Measurements from ENCODE around the gene KIAA1755.

KIAA1755 gene

GRCh38 chr20:38260378-38261053 is at the start of gene KIAA1755:
KIAA1755 (minus strand) TSS chr20:38260735; CDS start chr20:38260500, 235 bp downstream.
- DNase-seq = no peak

DNA sequence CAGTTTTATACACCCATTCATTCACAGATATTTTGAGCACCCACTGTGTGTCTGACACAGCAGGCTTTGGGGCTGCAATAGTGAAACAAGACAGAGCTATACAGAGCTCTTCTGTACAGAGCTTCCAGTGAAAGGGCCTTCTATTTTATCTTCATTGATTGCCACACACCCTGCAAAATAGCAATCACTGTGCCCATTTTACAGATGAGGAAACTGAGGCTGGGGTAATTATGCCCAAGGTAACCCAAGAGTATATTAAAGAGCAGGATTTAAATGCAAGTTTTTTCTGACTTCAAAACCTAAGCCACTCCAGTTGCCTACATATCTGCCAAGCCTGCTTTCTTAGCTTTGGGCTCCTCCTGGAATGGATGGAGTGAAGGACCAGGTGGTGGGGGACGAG is 47.9 kb upstream of the KIAA1755 start:
- DNase-seq = no peak

GRCh38 chr20:38308047-38308438 is 47.5 kb upstream of the KIAA1755 start:
- DNase-seq = no peak

DNA sequence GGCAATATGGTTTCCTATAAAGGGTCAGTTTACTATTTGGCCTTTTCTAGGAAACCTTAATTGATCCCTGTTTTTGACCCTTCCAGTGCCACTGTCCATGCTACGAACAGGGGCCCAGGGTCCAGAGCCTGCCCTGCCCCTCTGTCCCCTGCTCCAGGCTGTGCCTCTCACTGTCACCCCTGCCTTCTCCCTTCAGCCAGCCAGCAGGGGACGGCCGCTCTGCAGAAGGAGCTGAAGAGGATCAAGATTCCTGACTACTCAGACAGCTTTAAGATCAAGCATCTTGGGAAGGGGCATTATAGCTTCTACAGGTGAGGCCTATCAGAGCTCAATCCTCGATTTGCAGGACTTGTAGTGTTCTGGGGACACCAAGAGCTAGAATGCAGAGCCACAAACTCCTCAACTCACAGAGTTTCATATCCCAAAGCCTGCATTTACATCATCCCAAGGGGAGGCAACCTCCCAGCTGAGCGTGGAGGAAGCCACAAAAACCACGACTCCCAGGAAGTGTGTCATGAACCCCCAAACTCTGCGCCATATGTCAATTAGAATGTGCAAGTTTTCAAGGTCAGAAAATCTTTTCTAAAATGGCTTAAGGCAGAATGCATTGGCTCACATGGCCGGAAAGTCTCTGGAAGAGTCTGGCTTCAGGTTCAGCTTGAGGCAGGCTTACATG is 47.0 kb upstream of the KIAA1755 start:
- DNase-seq = no peak

DNA sequence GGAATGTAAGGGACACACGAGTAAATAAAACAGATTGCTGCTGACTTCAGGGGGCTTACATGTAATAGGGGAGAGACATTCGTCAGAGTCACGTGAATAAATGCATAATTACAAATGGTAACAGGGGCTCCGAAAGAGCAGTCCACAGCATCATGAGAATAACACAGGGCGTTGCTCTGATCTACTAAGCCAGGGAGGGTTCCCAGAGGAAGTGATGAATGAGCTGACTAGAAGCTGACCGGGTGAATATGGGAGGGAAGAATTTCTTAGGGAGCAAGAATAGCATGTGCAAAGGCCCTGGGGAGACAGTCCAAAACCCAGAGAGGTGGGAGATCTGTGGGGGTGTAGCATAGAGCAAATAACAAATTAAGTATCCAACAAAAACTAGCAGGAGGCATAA is 45.8 kb upstream of the KIAA1755 start:
- DNase-seq = no peak

DNA sequence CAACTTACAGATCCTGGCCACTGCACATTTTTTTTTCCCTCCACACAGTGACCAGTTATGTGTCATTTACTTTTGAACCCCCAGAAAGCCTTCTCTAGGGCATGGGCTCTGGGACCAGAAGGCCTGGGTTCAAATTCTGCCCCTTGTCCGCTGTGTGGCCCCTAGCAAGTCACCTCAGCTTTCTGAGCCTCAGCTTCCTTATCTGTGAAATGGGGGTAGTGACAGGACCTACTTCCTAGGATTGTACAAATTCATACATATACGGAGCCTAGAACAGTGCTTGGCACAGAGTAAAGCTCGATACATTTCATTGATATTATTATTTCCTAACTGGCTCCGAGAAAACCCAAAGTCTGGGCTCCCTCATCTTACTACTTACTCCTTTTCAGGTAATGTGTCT is 45.0 kb upstream of the KIAA1755 start:
- no peak for DNase-seq

GRCh38 chr20:38304845-38305447 is 44.4 kb upstream of the KIAA1755 start:
- DNase-seq = no peak

DNA sequence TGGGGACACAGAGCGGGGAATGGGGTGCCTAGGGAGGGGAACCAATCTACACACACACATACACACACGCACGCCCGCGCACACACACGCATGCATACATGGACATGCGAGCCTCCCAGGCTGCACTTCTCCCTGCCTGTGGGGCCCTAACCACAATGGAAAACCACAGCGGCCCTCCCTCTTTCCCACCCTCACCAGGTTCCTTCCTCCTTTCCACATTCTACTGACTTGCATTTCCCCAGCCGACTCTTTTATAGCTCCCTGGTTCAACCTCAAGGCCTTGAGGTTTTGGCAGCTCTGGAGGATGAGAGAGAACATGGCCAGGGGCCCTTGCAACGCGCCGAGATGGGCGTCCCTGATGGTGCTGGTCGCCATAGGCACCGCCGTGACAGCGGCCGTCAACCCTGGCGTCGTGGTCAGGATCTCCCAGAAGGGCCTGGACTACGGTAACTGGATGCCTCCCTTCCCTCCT is 43.4 kb upstream of the KIAA1755 start, which contains the start of gene BPI:
TSS of gene BPI (plus strand) at position 249 of the 472 bp plus-strand sequence. CDS start at position 317, 68 bp downstream.
- DNase-seq = no peak

GRCh38 chr20:38302786-38303185 is 42.3 kb upstream of the KIAA1755 start:
- DNase-seq = peak; percentile 5

DNA sequence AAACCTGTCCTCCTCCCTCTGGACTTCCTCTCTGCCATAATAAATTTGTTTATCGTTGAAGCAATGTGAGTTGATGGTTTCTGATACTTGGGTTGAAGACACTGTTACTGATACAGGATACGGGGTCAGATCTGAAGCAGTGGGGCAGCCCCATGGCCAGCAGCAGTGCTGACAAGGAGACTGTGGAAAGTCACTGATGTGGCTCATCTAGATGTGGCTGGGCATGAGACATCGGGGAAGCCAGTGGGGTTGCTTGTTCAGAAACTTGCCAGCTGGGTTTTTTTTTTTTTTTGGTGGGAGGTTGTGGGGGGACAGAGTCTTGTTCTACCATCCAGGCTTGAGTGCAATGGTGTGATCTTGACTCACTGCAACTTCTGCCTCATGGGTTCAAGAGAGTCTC is 40.8 kb upstream of the KIAA1755 start:
- no peak for DNase-seq

DNA sequence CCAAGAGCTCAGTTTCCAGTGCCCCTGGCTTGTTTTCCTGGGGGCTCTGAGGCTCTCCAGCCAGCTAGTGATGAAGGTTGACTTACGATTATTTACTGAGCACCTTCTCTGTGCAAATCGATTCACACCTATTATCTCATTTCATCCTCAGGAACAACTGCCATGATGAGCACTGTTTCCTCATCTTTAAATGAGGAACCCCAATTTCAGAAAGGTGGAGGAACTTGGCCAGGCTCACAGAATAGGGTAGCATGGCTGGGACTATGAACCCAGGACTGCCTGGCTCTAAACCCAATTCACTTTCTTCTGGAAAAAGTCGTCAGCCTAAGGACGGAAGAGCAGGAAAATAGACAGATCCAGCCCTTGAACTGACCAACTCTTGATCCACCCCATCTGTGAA is 39.9 kb upstream of the KIAA1755 start:
- DNase-seq = no peak

DNA sequence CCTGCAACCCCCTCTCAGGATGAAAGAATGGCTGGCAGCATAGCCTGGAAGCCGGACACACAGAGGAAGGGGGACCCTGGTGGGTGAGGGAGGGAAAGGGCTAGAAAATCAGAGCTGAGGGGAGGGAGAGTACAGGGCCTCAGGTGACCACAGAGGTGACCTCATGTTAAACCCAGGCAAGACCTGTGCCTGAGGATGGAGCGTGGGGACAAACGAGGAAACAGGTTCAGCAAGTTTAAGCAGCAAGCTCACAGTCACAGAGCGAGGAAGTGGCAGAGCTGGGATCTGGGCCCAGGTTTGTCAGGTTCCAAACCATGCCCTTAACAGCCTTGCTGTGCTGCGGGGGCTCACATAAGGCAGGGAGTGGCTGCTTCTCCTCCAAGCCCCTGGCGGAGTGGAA is 39.4 kb upstream of the KIAA1755 start:
- no peak for DNase-seq

DNA sequence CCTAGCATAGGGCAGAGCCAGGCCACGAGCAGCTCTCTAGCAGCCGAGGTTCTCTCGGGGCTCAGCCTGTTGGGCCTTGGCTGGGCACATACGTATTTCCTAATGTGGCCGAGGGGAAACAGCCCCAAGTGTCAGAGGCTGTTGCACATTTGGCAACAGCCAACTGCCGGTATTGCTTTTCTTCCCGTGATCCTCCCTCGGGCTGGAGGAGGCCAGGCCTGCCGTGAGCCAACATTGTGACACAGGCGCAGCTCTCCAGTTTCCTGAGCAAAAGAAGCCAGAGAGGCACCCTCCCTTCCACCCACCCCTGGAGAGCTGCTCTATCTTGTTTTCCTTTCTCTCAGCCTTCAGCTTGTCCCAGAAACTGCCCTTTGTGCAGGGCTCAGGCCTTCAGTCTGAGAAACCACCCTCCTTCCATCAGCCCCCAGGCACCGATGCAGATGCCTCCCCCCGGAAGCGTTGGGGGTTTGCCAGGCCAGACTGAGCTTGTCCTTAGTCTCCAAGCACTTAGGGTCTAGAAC is 38.3 kb upstream of the KIAA1755 start:
- no peak for DNase-seq

DNA sequence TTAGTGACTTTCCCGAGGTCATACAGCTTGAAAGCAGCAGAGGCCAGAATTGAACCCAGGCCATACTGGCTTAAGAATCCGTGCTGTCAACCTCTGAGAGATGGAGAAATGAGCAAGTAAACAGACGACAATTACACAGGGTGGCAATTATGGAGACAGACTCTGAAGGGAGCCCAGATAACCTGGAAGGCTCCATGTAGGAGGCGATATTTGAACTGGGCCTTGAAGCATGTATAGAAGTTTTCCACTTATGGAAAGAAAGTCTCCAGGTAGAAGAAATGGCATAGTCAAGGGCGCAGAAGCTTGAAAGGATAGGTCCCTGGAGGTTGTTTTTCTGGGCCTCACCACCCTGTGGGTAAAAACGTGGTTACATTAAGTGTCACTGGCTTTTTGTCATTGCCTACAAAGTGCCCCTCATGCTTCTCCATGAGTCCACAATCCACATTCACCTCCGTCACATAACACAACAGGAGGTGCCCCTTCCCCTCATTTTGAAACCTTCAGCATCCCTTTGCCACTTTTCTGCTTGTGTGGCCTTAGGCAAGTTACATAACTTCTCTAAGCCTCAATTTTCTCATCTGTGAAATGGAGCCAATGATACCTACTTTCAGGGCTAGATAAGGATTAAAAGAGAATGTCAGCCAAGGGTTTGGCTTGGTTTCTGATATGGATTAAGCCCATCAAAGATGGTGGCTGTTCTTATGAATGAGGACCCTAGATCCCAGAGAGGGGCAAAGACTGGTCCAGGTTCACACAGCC is 37.6 kb upstream of the KIAA1755 start:
- DNase-seq = no peak

DNA sequence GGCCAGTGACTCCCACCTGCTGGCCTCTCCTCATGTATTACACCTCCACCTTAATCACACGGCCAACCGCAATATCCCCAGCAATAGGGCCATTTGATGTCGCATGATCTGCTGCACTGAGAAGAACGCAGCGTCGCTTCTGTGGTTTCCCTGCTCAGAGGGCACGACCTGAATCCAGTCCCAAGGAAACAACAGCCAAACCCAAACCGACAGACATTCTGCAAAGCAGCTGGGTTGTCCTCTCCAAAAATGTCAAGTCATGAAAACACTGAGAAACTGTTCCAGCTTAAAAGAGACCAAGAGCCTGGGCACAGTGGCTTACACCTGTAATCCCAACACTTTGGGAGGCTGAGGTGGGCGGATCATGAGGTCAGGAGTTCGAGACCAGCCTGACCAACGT is 35.9 kb upstream of the KIAA1755 start:
- DNase-seq = no peak

GRCh38 chr20:38295811-38296210 is 35.3 kb upstream of the KIAA1755 start:
- no peak for DNase-seq

GRCh38 chr20:38294076-38294591 is 33.6 kb upstream of the KIAA1755 start:
- DNase-seq = no peak

- DNase-seq = no peak
These were observed 33.0 kb upstream of the KIAA1755 start for GRCh38 chr20:38293491-38294065.

DNA sequence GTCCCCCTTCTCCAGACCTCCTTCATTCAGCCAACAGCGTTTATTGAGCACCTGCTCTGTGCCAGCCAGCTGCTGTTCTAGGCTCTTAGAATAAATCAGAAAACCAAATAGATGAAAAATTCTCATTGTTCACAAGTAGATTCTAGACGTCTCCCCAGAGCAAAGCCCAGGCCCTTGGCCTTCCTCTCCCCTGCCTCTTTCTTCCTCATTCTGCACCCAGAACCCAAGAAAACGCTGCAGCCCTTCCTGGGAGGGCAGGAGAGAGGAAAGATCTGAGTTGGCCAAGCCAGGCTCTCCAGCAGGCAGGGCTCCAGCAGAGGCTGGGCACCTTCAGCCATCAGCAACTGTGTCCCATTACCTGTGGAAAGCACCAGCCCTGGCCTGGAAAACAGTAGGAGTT is 31.4 kb upstream of the KIAA1755 start:
- DNase-seq = no peak

DNA sequence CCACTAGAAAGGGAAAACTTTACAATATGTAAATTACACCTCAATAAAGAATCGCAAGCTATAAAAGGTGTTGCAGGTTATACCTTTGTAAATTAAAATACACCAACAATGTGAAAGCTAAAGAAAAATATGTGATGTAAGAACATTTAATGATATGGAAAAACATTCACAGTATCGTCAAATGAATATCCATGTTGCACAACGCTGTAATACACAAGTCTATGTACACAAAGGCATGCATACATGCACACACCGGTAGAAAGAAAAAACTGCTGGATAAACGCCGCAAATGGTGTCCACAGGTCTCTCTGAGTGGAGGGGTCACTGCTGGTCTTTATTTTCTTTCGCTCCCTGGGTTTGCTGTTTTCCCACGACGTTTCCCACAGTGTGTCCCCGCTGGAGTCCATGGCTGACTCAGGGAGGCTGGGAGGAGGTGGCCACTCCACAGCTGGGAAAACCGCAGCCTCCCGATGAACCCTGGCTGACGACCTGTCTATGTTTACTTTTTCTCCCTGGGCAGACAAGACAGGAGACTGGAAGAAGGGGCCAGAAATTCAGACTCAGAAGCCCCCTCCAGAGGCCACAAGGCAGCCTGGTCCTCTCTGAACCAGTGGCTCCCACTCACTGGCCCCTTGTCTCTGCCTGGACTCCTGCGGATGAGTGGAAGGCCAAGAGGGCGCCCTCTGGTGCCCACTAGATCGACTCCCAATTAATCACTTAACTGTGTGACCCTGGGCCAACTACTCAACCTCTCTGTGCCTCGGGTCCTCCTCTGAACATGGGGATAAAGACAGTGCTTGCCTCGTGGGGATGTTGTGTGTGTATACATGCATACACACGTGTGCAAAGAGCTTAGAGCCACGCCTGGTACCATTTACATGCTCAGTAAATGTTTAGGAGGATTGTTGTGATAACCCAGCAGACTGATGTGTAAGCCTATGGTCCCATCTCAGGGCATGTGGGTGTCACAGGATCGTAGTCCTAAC is 30.6 kb upstream of the KIAA1755 start:
- no peak for DNase-seq

Measured in COR-L47 (cell line).